ENCODE results near the gene CD55.

The CD55 gene

DNA sequence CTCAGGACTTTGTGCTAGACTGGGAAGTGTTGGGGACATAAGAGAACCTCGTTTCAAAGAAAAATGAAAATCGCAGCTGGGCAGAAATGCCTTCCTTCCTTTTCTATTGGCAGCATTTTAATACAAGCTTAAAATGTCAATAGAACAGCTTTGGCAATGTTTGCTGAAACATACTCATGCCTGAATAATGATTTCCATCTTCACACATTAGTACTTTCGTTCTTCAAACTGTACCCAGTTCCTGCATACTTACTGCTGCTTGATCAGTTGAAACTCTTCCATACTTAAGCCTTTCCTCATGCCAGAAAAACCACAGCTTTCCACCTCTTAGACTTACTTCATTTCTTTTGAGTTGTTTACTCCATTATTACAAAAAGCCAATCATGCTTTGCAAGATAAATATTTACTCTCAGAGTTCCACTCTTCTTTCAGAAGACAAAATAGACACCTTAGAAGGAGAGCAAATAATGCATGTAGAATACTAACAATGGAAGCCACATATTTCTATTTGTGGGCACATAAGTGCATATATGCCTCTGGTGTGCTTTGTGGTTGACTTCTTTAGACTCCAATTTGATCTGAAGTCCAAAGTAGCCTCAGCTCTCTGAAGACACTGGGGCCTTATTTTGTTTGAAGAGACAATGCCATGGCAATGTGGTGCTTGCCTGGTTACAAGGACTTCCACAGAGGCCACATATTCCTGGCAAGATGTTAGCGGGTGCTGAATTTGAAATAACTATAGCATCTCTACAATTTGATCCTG lies 22.7 kb upstream of the CD55 start:
- Histone ChIP-seq H3K27ac (no peak overlapping the region), H3K36me3 (replicated peaks) (no peaks in the 10 kb centered on the region), H3K27me3 (replicated peaks) (no peaks in the 10 kb centered on the region), H3K4me3 (ENCODE audit: low read depth, low read length) (no peak overlapping the region)
- in situ Hi-C loops (cut with HindIII; ENCODE audit: low pct_ligation_motif_present, low sequenced_read_pairs) = no loop called here
- TF ChIP-seq, protein P1, sequence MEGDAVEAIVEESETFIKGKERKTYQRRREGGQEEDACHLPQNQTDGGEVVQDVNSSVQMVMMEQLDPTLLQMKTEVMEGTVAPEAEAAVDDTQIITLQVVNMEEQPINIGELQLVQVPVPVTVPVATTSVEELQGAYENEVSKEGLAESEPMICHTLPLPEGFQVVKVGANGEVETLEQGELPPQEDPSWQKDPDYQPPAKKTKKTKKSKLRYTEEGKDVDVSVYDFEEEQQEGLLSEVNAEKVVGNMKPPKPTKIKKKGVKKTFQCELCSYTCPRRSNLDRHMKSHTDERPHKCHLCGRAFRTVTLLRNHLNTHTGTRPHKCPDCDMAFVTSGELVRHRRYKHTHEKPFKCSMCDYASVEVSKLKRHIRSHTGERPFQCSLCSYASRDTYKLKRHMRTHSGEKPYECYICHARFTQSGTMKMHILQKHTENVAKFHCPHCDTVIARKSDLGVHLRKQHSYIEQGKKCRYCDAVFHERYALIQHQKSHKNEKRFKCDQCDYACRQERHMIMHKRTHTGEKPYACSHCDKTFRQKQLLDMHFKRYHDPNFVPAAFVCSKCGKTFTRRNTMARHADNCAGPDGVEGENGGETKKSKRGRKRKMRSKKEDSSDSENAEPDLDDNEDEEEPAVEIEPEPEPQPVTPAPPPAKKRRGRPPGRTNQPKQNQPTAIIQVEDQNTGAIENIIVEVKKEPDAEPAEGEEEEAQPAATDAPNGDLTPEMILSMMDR (IDR thresholded peaks at IDR 0.05; ENCODE audit: low read depth, low read length, missing control alignments) = no peak
- no peak for DNase-seq

DNA sequence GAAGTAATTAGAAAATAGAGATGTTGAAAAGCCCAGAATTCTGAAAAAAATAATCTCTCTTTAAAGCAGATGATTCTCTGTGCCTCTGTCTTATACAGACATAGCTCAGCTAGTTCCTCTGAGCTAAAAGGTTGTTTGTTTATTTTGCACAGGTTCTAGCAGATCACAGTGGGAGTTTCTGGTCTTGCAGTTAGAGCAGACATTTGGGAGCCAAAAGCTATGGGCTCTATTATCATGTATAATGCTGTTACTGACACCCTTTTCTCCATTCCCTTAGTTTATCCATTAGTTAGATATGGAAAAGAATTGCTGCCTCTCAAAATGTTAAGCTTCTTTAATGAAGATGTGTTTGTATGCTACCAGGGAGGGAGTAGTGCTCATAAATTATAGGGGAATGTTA lies 20.5 kb upstream of the CD55 start:
- Histone ChIP-seq H3K4me3 (ENCODE audit: low read depth, low read length) (no peak overlapping the region), H3K36me3 (replicated peaks) (no peaks in the 10 kb centered on the region), H3K27ac (no peak overlapping the region), H3K27me3 (replicated peaks) (no peaks in the 10 kb centered on the region)
- in situ Hi-C loops (cut with HindIII; ENCODE audit: low pct_ligation_motif_present, low sequenced_read_pairs) = no loop called here
- TF ChIP-seq, protein P1 (IDR thresholded peaks at IDR 0.05; ENCODE audit: low read depth, low read length, missing control alignments) = no peak
- DNase-seq = no peak

DNA sequence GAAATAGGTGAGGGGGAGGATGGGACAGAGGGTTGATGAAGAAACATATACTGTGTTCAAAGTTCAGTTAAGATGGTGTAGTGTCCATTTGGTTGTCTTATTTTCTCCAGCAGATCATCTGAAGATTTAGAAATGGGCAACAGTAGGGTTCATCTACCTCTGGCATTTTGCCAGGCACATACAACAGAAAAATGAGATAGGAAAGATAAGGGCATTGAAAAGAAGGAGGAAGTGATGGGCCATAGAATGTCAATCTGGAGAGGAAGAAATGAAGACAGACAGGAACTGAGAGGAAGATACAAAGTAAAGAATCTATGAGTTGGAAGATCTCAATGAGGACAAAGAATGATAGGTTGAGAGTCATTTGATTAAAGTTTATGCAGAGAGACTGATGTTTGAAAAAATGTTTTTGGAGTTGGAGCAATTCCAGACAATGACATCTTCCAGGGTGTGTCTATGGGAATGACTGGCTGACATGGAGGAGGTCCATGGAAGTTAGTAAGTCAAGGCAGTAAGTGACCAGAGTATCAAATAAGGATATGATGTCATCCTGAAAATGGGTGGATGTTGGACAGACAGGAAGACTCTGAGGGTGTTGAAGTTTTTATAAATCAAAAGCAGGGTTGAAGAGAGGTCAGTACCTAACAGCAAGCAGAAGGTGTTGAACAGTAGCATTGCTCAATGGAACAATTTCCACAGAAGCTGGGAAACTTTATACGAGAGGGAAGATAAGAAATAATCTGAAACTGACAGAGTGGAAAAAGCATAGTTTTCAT lies 18.7 kb upstream of the CD55 start:
- H3K27me3 ChIP-seq (replicated peaks) = no peaks in the 10 kb centered on the region
- H3K4me3 ChIP-seq (ENCODE audit: low read depth, low read length) = no peak overlapping the region
- no peak for DNase-seq
- no peak overlapping the region for H3K27ac ChIP-seq
- in situ Hi-C loops (cut with HindIII; ENCODE audit: low pct_ligation_motif_present, low sequenced_read_pairs) = no loop called here
- TF ChIP-seq, protein P1 (IDR thresholded peaks at IDR 0.05; ENCODE audit: low read depth, low read length, missing control alignments) = no peak
- no peaks in the 10 kb centered on the region for H3K36me3 ChIP-seq (replicated peaks)

DNA sequence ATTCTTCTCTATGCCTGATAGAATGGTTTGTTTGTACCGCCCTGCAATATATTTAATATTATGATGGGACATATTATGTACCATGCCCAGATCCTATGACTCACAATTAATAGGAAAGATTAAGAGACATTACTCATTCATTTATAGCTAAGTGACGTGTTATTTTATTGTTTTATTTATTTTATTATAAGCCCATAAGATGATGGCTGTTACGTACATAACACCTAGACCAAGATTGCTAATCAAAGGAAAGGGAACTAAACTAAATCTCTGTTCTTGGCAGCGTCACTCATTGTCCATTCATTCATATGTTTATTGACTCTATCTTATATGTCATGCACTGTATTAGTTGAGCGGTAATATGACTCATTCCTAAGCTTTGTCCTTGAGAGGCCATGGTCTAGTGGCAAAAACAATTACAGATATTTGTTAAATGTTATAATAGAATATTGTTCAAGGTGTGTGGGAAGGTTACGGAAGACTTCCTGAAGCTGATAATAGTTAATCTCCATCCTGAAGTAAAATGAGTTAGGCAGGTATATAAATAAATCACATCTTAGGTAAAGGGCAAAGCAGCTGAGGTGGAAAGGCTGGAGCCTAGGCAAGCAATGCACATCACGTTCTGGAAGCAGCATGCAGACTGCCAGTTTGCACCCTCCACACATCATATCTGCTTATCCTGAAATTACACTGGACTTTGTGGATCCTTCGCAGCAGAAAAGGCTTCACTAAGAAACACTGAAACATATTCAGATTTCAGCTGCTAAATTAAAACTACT lies 16.6 kb upstream of the CD55 start:
- no peak overlapping the region for H3K4me3 ChIP-seq (ENCODE audit: low read depth, low read length)
- in situ Hi-C loops (cut with HindIII; ENCODE audit: low pct_ligation_motif_present, low sequenced_read_pairs) = no loop called here
- H3K36me3 ChIP-seq (replicated peaks) = no peaks in the 10 kb centered on the region
- peak; percentile 54 for DNase-seq
- H3K27ac ChIP-seq = no peak overlapping the region
- TF ChIP-seq, protein P1 (IDR thresholded peaks at IDR 0.05; ENCODE audit: low read depth, low read length, missing control alignments) = no peak
- no peaks in the 10 kb centered on the region for H3K27me3 ChIP-seq (replicated peaks)

DNA sequence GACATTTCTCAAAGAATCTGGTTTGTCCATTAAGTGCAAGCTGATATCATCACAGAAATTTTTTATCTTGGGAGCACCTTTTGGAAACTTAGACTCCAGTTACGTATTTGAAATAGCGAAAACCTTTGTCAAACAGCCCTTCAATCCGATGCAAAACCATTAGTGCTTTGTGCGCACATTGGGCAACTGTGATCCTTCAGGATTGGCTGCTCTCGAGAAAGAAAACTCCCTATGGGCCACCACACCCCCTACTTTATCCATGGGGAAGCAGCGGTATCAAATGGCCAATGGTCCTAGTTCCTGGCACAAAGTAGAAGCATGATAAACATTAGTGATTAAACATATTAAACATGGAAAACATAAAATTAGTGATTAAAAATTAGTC lies 16.0 kb upstream of the CD55 start:
- DNase-seq = no peak
- H3K27ac ChIP-seq = no peak overlapping the region
- TF ChIP-seq, protein P1 (IDR thresholded peaks at IDR 0.05; ENCODE audit: low read depth, low read length, missing control alignments) = no peak
- in situ Hi-C loops (cut with HindIII; ENCODE audit: low pct_ligation_motif_present, low sequenced_read_pairs) = no loop called here
- H3K27me3 ChIP-seq (replicated peaks) = no peaks in the 10 kb centered on the region
- no peaks in the 10 kb centered on the region for H3K36me3 ChIP-seq (replicated peaks)
- H3K4me3 ChIP-seq (ENCODE audit: low read depth, low read length) = no peak overlapping the region

Data from brain microvascular endothelial cell (primary cell).